Panc1 (cell line): ENCODE data around the gene MRGPRF.

Experiments
- CTCF ChIP-seq: fragments of 450-650 bp; IDR thresholded peaks from 2 replicates; pipeline ENCODE4 v1.5.1; 2017; ENCODE audit warnings: mild to moderate bottlenecking
- POLR2AphosphoS5 ChIP-seq: IDR thresholded peaks from 2 replicates; pipeline ENCODE4 v1.6.1; 2012; ENCODE audit warnings: mild to moderate bottlenecking, low read depth, low read length, moderate library complexity

GRCh38 chr11:68977781-68978625, 35.0 kb downstream of the MRGPRF start:
- no peak for TF ChIP-seq CTCF
- no peak for TF ChIP-seq POLR2AphosphoS5
